ENCODE results near the gene CHMP2A.

- TF ChIP-seq CTCF (IDR thresholded peaks at IDR 0.05) (no peak), ZNF317 (CRISPR knock-in tag; IDR thresholded peaks at IDR 0.05; ENCODE audit: borderline replicate concordance, low read depth) (no peak), SMAD4 (CRISPR knock-in tag; IDR thresholded peaks at IDR 0.05) (no peak), ATF6 (CRISPR knock-in tag; IDR thresholded peaks at IDR 0.05) (no peak), SP1 (CRISPR knock-in tag; conservative IDR thresholded peaks at IDR 0.05) (no peak), RORB (CRISPR knock-in tag; IDR thresholded peaks at IDR 0.05) (no peak), ZNF423 (CRISPR knock-in tag; IDR thresholded peaks at IDR 0.05) (no peak)
Observed at GRCh38 chr19:58586133-58586765, 31.3 kb upstream of the CHMP2A start.
